LNCaP clone FGC (cell line): ENCODE results near the gene GCDH.
"Not testable (repeated sequence)": the region's sequence is repeated elsewhere in the genome, so short reads cannot be mapped to it uniquely, and the experiment has no call there.

ENCODE experiments used
- DNase-seq: peaks from one replicate; pipeline ENCODE4 v3.0.0-alpha.2; 2011; ENCODE audit warnings: low read depth
- H3K4me3 ChIP-seq: 2 replicates; pipeline ENCODE4 v1.5.1; 2011; ENCODE audit warnings: mild to moderate bottlenecking, low read depth, low read length, control low read depth
- TF ChIP-seq, protein P1 (sequence below): IDR thresholded peaks from 2 replicates; pipeline ENCODE4 v1.5.1; 2012; ENCODE audit warnings: mild to moderate bottlenecking; ENCODE audit not compliant: control insufficient read depth, insufficient read depth; ENCODE audit errors: extremely low read depth

Gene GCDH

DNA sequence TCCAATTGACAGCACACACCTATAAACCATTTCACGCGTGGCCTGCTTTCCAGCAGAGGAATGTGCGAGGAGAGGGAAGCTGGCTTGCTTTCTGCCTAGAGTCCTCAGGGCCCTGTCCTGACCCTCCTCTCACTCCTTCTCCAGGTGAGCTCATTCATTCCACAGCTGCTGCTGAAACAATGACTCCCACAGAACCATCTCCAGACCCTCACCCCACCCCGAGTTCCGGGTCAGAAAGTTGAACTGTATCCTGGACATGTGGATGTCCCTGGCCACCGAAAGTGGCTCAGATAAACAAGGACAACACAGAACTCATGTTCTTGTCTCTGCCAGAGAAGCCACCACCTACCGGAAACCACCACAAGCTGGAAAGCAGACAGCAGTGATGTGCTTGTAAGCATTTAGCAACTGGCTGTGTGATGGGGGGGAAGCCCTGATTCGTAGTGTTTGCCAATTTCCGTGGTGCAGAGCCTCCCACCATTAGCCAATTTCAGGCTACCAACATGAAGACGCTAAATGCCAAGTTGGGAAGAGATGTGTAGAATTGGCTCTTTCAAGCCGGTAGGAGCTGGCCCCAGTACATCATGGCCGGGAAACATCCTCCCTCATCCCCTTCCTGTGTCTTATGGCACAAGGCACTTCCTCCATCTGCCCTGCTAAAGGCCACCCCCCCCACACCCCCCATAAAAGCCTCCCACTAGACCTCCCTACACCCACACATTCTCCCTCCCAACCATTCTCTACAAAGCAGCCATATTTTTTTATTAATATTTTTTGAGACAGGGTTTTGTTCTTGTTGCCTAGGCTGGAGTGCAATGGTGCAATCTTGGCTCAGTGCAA lies 23.1 kb downstream of the GCDH start:
- DNase-seq: no peak
- H3K4me3 ChIP-seq: no peak overlapping the region
- TF ChIP-seq, protein P1, sequence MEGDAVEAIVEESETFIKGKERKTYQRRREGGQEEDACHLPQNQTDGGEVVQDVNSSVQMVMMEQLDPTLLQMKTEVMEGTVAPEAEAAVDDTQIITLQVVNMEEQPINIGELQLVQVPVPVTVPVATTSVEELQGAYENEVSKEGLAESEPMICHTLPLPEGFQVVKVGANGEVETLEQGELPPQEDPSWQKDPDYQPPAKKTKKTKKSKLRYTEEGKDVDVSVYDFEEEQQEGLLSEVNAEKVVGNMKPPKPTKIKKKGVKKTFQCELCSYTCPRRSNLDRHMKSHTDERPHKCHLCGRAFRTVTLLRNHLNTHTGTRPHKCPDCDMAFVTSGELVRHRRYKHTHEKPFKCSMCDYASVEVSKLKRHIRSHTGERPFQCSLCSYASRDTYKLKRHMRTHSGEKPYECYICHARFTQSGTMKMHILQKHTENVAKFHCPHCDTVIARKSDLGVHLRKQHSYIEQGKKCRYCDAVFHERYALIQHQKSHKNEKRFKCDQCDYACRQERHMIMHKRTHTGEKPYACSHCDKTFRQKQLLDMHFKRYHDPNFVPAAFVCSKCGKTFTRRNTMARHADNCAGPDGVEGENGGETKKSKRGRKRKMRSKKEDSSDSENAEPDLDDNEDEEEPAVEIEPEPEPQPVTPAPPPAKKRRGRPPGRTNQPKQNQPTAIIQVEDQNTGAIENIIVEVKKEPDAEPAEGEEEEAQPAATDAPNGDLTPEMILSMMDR: no peak

DNA sequence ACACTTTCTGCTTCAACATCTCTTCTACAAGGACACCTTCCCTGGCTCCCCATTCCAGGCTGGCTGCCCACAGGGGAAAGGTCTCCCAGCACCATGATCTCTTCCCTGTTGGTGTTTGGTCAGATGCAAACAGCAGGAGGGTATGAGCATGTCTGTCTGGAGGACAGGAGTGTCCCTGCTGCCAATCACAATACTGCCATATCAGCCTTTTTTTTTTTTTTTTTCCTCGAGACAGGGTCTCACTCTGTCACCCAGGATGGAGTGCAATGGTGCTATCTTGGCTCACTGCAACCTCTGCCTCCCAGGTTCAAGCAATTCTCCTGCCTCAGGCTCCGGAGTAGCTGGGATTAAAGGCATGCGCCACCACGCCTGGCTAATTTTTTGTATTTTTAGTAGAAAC lies 24.9 kb downstream of the GCDH start:
- H3K4me3 ChIP-seq, DNase-seq: not testable (repeated sequence)

DNA sequence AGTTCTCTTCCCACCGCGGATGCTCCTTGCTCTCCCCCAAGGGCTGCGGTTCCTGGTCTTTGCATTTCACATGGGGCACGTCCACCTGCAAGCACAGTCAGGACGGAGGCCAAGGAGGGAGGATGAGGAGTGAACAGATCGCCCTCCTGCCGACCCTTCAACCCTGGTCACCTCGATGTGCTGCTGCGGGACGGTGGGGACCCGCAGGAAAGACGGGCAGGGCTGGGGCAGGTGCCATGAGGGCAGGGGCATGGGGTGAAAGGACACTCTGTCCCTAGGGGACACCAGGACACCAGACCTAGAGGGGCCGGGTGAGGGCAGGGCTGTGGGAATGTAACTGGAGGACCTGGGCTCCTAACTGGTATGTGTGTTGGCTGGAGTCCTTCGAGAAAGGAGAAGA lies 27.3 kb downstream of the GCDH start:
- DNase-seq: no peak
- TF ChIP-seq, protein P1: no peak

DNA sequence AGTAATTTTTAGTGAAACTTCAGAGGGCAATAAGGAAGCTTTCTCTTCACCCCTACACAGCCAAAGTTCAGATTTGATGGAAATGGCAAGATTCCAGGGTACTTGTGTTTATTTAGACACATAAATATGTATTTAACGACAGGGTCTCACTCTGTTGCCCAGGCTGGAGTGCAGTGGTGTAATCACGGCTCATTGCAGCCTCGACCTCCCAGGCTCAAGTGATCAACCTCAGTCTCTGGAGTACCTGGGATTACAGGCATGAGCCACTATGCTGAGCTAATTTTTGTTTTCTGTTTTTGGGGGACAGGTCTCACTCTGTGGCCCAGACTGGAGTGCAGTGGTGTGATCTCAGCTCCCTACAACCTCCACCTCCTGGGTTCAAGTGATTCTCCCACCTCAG lies 30.1 kb downstream of the GCDH start:
- no peak overlapping the region for H3K4me3 ChIP-seq
- DNase-seq: no peak
- TF ChIP-seq, protein P1: no peak

More for the DNA sequence above, 27.3 kb downstream of the GCDH start:
- no peak overlapping the region for H3K4me3 ChIP-seq

DNA sequence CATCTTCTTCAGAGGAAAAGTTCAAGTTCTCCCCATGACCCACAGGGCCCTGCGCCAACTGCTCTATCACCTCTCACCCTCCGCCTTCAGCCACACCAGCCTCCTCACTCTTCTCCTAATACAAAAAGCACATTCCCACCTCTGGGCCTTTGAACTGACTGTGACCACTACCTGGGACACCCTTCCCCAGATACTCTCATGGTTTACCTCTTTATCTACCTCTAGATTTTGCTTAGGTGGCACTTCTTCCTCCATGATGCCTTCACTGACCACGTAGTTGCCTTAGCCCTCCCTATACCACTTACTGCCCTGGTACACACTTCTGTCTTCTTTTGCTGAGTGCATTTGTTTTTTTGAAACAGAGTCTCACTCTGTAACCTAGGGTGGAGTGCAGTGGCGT lies 32.0 kb downstream of the GCDH start:
- TF ChIP-seq, protein P1: no peak
- DNase-seq: no peak
- H3K4me3 ChIP-seq: no peak overlapping the region

DNA sequence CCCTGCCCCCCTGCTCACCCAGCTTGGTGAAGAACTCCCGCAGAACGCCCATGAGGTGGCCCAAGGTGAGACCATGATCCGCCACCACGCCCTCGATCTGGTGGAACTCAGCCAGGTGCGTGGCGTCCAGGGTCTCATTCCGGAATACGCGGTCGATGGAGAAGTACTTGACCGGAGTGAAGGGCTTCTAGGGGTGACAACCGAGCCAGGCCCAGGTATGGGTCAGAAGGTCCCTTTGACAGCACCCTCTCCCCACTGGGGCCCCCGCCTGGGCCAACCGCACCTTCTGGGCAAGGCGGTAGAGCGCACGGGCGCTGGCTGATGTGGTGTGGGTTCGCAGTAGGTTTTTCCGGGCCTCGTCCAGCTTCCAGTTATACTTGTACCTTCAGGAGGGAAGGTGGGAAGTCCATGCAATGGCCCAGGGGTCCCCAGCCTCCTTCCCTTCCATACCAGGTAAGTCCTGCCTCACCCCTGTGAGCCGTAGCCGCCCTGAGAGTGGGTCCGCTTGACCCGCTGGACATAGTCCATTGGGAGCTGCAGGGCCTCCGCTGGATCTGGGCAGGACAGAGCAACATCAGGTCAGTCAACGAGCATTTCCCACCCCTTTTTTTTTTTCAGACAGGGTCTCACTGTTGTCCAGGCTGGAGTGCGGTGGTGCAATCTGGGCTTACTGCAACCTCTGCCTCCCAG lies 33.8 kb downstream of the GCDH start:
- no peak overlapping the region for H3K4me3 ChIP-seq
- no peak for DNase-seq
- TF ChIP-seq, protein P1: no peak

DNA sequence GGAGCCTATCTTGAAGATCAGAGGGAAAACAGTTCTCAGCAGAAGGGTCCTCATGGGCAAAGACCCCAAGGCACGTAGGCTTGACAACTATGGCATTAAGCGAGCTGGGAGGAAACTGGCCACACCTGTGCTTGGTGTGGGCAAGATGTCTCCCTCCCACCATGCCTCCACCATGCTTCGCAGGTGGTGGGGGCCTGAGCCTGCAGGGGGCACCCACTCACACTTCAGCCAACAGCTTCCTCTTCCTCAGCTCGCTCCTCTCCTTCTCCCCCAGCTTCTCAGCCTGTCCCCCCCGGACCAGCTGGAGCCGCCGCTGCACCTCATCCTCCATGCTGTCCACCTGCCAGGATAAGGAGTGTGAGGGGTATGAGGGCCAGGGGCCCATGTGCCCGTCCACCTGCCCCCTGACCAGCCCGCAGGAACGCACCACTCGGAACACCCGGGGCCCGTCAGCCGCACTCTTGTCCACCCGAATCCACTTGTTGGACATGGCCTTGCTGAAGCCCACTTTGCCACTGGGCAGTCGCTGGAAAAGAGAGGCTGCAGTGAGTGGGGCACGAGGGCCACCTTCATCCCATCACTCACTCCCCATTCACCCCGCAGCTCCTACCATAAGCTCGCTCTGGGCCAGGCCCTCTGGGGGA lies 39.2 kb downstream of the GCDH start:
- no peak overlapping the region for H3K4me3 ChIP-seq
- TF ChIP-seq, protein P1: no peak

More for the DNA sequence above, 39.2 kb downstream of the GCDH start:
- DNase-seq: no peak
